ENCODE results near the gene LRRC8A.
A peak's percentile ranks its signal among the peaks of the same experiment; 100 is the strongest.
"Not testable (repeated sequence)": the region's sequence is repeated elsewhere in the genome, so short reads cannot be mapped to it uniquely, and the experiment has no call there.

The LRRC8A gene

GRCh38 chr9:128881884-128882676 lies at the start of gene LRRC8A, which contains the start of gene KYAT1:
Gene LRRC8A (plus strand): TSS chr9:128882133. CDS start chr9:128907165, 25,032 bp downstream.
Gene KYAT1 (minus strand): TSS chr9:128881950. CDS start chr9:128845405, 36,545 bp downstream.
- peak; percentile 97 to 98 for DNase-seq

DNA sequence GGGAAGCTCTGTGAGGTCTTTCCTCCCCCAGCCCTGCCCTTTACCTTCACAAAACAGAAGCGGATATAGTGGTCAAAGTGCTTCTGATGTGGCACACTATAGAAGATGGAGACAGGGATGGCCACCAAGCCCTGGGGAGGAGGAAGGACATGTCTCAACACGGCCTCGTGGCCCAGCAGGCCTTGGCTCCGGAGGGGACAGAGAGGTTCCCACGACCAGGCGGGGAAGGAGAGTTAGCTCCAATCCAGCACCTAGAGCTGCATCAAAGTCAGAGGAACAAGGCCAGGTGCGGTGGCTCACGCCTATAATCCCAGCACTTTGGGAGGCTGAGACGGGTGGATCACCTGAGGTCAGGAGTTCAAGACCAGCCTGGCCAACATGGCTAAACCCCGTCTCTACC lies 48.2 kb upstream of the LRRC8A start:
- no peak for DNase-seq

- no peak for DNase-seq
Measured at GRCh38 chr9:128835246-128836210, 46.4 kb upstream of the LRRC8A start.

- no peak for DNase-seq
Measured at GRCh38 chr9:128836509-128837145, 45.3 kb upstream of the LRRC8A start.

GRCh38 chr9:128838338-128838737 lies 43.6 kb upstream of the LRRC8A start:
- DNase-seq = no peak

DNA sequence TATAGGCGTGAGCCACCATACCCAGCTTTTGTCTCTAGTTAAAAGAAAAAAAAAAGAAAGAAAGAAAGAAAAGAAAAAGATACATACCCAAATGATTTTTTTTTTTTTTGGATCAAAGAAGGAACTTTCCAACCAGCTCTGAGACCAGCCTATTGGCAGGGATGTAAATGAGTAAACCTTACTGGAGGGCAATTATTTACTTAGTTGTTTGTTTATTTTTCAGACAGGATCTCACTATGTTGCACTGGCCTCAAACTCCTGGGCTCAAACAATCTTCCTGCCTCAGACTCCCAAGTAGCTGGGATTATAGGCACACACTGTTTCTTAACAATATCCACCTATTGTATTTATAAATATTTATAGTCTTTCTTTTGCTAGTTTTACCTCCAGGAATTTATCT lies 41.4 kb upstream of the LRRC8A start:
- DNase-seq = no peak

DNA sequence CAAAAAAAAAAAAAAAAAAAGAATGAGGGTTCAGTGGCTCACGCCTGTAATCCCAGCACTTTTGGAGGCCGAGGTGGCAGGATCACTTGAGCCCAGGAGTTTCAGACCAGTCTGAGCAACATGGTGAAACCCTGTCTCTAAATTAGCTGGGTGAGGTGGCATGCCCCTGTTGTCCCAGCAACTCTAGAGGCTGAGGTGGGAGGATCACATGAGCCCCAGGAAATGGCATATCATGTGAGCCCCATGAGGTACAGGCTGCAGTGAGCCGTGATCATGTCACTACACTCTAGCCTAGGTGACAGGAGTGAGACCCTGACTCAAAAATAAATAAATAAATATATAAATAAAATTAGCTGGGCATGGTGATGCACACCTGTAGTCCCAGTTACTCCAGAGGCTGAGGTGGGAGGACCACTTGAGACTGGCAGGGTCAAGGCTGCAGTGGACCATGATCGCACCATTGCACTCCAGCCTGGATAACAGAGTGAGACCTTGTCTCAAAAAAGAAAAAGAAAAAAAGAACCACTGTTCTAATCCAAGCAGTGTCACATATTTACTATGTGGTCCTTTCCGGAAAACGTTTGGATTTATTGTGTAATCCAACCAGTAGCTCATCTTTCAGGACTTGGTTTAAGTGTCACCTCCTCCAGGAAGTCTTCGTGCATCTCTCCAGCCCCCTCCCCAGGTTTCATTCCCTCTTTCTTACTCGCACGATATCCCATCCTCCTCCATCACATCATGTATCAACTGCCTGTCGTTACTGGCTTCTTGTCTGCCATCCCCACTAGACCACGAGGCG lies 40.0 kb upstream of the LRRC8A start:
- no peak for DNase-seq

DNA sequence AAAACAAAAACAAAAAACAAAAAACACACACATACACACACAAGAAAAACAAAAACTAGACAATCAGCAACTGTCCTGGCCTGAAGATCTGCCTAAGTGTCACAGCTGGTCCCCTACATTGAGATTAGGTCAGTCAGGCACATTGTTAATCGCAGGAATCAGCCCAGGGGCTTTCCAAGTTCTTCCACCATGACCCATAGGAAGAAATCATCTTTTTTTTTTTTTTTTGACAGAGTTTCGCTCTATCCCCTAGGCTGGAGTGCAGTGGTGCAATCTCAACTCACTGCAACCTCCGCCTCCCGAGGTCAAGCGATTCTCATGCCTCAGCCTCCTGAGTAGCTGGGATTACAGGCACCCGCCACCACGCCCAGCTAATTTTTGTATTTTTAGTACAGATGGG lies 38.8 kb upstream of the LRRC8A start:
- not testable (repeated sequence) for DNase-seq

- DNase-seq = no peak
Measured at GRCh38 chr9:128845186-128845931, 36.6 kb upstream of the LRRC8A start.

DNA sequence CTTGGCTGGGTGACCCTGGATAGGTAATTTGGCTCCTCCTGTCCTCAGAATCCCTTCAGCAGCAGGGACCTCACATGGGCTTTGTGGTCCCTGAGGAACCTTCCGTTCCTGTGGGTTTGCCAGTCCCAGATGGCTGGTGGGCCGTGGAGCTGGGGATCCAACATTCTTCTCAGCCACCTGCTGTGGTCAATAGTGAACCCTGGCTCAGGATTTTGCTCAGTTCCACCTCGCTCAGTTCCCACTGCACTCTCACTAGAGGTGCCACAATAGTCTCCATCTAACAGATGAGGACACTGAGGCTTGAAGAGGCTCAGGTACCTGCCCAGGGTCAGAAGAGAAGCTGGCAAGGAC lies 35.3 kb upstream of the LRRC8A start:
- no peak for DNase-seq

DNA sequence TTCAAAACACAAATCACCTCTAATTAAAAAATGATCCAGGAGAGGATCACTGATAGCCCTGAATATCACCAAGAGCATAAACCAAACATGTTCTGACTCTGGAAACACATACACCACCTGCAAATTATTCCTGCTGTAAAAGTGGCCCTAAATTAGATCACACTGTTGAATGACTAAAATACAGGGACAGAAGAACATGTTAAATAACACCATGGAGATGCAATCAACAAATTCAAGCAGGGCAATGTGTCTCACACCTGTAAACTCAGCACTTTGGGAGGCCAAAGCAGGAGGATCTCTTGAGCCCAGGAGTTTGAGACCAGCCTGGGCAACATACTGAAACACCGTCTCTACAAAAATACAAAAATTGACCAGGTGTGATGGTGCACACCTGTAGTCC lies 34.1 kb upstream of the LRRC8A start:
- no peak for DNase-seq

DNA sequence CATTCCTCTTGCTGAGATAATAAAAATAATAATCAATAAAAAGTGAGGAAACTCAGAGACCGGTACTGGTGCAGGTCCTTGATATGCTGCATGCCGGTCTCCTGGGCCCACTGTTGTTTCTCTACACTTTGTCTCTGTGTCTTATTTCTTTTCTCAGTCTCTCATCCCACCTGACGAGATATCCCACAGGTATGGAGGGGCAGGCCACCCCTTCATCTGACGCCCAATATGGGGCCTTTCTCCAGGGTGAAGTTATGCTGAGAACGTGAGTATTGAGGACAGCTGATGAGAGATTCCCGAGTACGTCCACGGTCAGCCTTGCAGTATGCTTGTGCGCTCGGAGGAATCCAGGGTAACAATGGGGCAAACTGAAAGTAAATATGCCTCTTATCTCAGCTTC lies 30.9 kb upstream of the LRRC8A start:
- DNase-seq = not testable (repeated sequence)

DNA sequence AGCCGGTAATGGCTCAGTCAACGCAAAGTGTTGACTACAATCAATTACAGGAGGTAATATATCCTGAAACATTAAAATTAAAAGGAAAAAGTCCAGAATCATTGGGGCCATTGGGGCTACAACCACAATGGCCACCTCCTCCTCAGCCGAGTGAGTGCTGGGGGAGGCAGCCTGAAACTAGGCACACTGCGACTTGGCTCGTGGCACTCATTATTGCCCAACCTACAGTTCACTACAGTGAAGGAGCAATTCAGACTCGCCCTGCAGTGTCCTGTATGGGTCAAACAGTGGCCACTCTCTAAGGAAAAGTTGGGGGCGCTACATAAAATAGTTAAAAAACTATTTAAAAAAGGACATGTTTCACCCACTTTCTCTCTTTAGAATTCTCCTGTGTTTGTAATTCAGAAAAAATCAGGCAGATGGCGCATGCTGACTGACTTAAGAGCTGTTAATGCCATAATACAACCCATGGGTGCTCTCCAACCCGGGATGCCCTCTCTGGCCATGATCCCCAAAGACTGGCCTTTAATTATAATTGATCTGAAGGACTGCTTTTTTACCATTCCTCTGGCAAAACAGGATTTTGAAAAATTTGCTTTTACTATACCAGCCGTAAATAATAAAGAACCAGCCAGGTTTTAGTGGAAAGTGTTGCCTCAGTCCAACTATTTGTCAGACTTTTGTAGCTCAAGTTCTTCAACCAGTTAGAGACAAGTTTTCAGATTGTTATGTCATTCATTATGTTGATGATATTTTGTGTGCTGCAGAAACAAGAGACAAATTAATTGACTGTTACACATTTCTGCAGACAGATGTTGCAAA lies 29.9 kb upstream of the LRRC8A start:
- DNase-seq = peak in 1 of 2 donors; percentile 66

DNA sequence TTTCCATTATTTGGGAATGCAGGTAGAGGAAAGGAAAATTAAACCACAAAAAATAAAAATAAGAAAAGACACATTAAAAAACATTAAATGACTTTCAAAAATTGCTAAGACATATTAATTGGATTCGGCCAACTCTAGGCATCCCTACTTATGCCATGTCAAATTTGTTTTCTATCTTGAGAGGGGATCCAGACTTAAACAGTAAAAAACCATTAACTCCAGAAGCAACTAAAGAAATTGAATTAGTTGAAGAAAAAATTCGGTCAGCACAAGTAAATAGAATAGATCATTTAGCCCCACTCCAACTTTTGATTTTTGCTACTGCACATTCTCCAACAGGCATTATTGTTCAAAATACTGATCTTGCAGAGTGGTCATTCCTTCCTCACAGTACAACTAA lies 29.3 kb upstream of the LRRC8A start:
- DNase-seq = not testable (repeated sequence)

DNA sequence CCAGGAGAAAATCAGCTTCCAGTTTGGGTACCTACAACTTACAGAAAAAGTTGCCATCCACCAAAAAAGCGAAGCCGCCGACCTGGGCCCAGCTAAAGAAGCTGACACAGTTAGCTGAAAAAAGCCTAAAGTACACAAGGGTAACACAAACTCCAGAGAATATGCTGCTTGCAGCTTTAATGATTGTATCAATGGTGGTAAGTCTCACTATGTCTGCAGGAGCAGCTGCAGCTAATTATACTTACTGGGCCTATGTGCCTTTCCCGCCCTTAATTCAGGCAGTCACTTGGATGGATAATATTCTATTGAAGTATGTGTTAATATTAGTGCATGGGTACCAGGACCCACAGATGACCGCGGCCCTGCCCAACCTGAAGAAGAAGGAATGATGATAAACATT lies 27.5 kb upstream of the LRRC8A start:
- DNase-seq = not testable (repeated sequence)

GRCh38 chr9:128858476-128858875 lies 23.5 kb upstream of the LRRC8A start:
- not testable (repeated sequence) for DNase-seq

- no peak for DNase-seq
Measured at GRCh38 chr9:128860937-128861336, 21.0 kb upstream of the LRRC8A start.

DNA sequence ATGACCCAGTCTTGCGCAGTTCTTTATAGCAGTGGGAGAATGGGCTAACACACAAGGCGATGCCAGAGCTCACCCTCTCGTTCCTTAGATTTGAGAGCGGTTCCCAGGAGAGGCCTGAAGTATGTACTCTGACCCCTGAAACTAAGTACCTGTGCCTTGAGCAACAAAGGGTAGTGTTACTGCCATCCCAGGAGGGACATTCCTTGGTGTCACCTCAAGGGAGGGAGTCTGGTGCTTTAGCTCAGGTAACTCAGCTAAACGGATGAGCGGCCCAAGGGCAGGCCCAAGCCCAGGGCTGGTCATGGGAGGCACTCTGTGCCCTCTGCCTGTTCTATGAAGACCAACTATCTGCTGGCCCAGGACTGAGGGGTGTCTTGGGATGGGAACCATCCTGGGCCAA lies 20.4 kb upstream of the LRRC8A start:
- DNase-seq = no peak

- no peak for DNase-seq
Measured at GRCh38 chr9:128862401-128862851, 19.5 kb upstream of the LRRC8A start.

- DNase-seq = peak in 1 of 2 donors; percentile 34
Measured at GRCh38 chr9:128863647-128864046, 18.3 kb upstream of the LRRC8A start.

Data from hippocampal formation (tissue), 2 donors.